Suprapubic skin (tissue), 4 donors: ENCODE measurements around the gene CX3CR1. TPM values are rescaled to one million over a fixed set of nuclear protein-coding genes. Genes with fewer than 3 reads are reported as not detected.

Experiments
- DNase-seq, 2 donors: peaks; one replicate each; pipeline ENCODE4 v3.0.0-alpha.2; 2019; ENCODE audit warnings: low spot score in 2 of 2
- H3K27ac ChIP-seq: fragments of 200-600 bp; sonication (generic); one replicate; pipeline ENCODE4 v1.5.1; 2019
- H3K27me3 ChIP-seq: fragments of 200-600 bp; sonication (generic); one replicate; pipeline ENCODE4 v1.5.1; 2019
- H3K36me3 ChIP-seq: fragments of 200-600 bp; sonication (generic); one replicate; pipeline ENCODE4 v1.5.1; 2019
- H3K4me1 ChIP-seq: fragments of 200-600 bp; sonication (generic); one replicate; pipeline ENCODE4 v1.5.1; 2019
- H3K4me3 ChIP-seq: fragments of 200-600 bp; sonication (generic); one replicate; pipeline ENCODE4 v1.5.1; 2019; ENCODE audit warnings: mild to moderate bottlenecking
- H3K9me3 ChIP-seq: fragments of 200-600 bp; sonication (generic); one replicate; pipeline ENCODE4 v1.5.1; 2019
- CTCF ChIP-seq, 2 donors: fragments of 200-600 bp in 1 of 2; fragments of 450-650 bp in 1 of 2; sonication (generic) in 1 of 2; IDR thresholded peaks; one replicate each; pipeline ENCODE4 v1.5.1; 2016 to 2019; ENCODE audit warnings: antibody characterized with exemption in 2 of 2, mild to moderate bottlenecking in 1 of 2, moderate library complexity in 1 of 2
- EP300 ChIP-seq: sonication (generic); formaldehyde crosslinking; IDR thresholded peaks from one replicate; pipeline ENCODE4 v1.6.1; 2017; ENCODE audit warnings: antibody characterized with exemption
- POLR2A ChIP-seq, 2 donors: fragments of 450-650 bp; IDR thresholded peaks; one replicate each; pipeline ENCODE4 v1.6.1; 2017; ENCODE audit warnings: antibody characterized with exemption in 2 of 2, mild to moderate bottlenecking in 2 of 2, moderate library complexity in 2 of 2
- POLR2AphosphoS5 ChIP-seq, 3 donors: sonication (generic); formaldehyde crosslinking; IDR thresholded peaks; one replicate each; pipeline ENCODE4 v1.6.1; 2017; ENCODE audit warnings: antibody characterized with exemption in 3 of 3
- WGBS: methylation state at CpG from one replicate; pipeline ENCODE4 v1.1.5; 2018; 5-methylcytosine and 5-hydroxymethylcytosine counted together
- total RNA-seq, 4 donors: library from RNA; depleted of rRNA; stranded (reverse); fragments of >200 nt; gene quantifications; one replicate each; pipeline ENCODE4 v1.1.0, GENCODE V29; 2016

CX3CR1 gene
- total RNA-seq, 4 donors from 2014 or later, result 0.60 to 1.4 (median 1.1) TPM

- peaks cover 4% of the 10 kb centered on the region for H3K4me1 ChIP-seq
- H3K27ac ChIP-seq, result no peak overlapping the region
- H3K36me3 ChIP-seq, result no peaks in the 10 kb centered on the region
- no peaks in the 10 kb centered on the region for H3K9me3 ChIP-seq
- H3K4me3 ChIP-seq, result no peak overlapping the region
- no peak for DNase-seq
- whole genome bisulfite sequencing, result 54% methylated on average over 4 of the region's 4 CpGs
- no peak for TF ChIP-seq CTCF (IDR thresholded peaks at IDR 0.05)
- H3K27me3 ChIP-seq, result no peaks in the 10 kb centered on the region
Measured at GRCh38 chr3:39290255-39290654, 10.4 kb upstream of the CX3CR1 start.

- Histone ChIP-seq H3K36me3 (no peaks in the 10 kb centered on the region), H3K27me3 (no peaks in the 10 kb centered on the region), H3K9me3 (no peaks in the 10 kb centered on the region), H3K27ac (no peak overlapping the region), H3K4me1 (peaks cover 4% of the 10 kb centered on the region), H3K4me3 (no peak overlapping the region)
- 89% methylated on average over 4 of the region's 4 CpGs for WGBS
- TF ChIP-seq EP300 (no peak), CTCF (IDR thresholded peaks at IDR 0.05) (no peak), POLR2AphosphoS5 (IDR thresholded peaks at IDR 0.05) (no peak), POLR2A (IDR thresholded peaks at IDR 0.05) (no peak)
- DNase-seq, result no peak
Measured at GRCh38 chr3:39289107-39289506, 9.3 kb upstream of the CX3CR1 start.

GRCh38 chr3:39288300-39288808, 8.5 kb upstream of the CX3CR1 start:
- H3K4me1 ChIP-seq, result peaks cover 4% of the 10 kb centered on the region
- no peaks in the 10 kb centered on the region for H3K36me3 ChIP-seq
- TF ChIP-seq CTCF (IDR thresholded peaks at IDR 0.05) (peak; percentile 66 to 85), EP300 (no peak)
- H3K27me3 ChIP-seq, result no peaks in the 10 kb centered on the region
- peak in 1 of 2 donors; percentile 76 for DNase-seq
- no peak overlapping the region for H3K4me3 ChIP-seq
- 14% methylated on average over 3 of the region's 3 CpGs for WGBS
- no peak overlapping the region for H3K27ac ChIP-seq
- H3K9me3 ChIP-seq, result no peaks in the 10 kb centered on the region

- Histone ChIP-seq H3K9me3 (no peaks in the 10 kb centered on the region), H3K4me1 (peaks cover 4% of the 10 kb centered on the region), H3K27me3 (no peaks in the 10 kb centered on the region), H3K4me3 (no peak overlapping the region), H3K36me3 (no peaks in the 10 kb centered on the region), H3K27ac (no peak overlapping the region)
- TF ChIP-seq POLR2A (IDR thresholded peaks at IDR 0.05) (no peak), POLR2AphosphoS5 (IDR thresholded peaks at IDR 0.05) (no peak), EP300 (no peak), CTCF (IDR thresholded peaks at IDR 0.05) (no peak)
- 66% methylated on average over 8 of the region's 8 CpGs for WGBS
- no peak for DNase-seq
Measured at GRCh38 chr3:39287216-39288164, 7.7 kb upstream of the CX3CR1 start.

- TF ChIP-seq POLR2A (IDR thresholded peaks at IDR 0.05) (no peak), POLR2AphosphoS5 (IDR thresholded peaks at IDR 0.05) (no peak), CTCF (IDR thresholded peaks at IDR 0.05) (no peak), EP300 (no peak)
Measured at GRCh38 chr3:39286771-39287170, 6.9 kb upstream of the CX3CR1 start.

More at GRCh38 chr3:39286771-39287170, 6.9 kb upstream of the CX3CR1 start:
- no peak for DNase-seq
- H3K27ac ChIP-seq, result no peak overlapping the region
- no peaks in the 10 kb centered on the region for H3K36me3 ChIP-seq
- H3K4me1 ChIP-seq, result peaks cover 4% of the 10 kb centered on the region
- 87% methylated on average over 3 of the region's 3 CpGs for WGBS
- no peak overlapping the region for H3K4me3 ChIP-seq
- H3K9me3 ChIP-seq, result no peaks in the 10 kb centered on the region
- H3K27me3 ChIP-seq, result no peaks in the 10 kb centered on the region
